Natural killer cell (primary cell): ENCODE results near the gene INAVA. TPM values are rescaled to one million over a fixed set of nuclear protein-coding genes. Genes with fewer than 3 reads are reported as not detected.

Experiments used
- ATAC-seq, 3 donors: fragments of 150-1000 bp in 2 of 3; fragments of 200-7000 bp in 1 of 3; cut with Tn5 transposase; 1 replicate in 1 of 3; 2 replicates in 2 of 3; pipeline ENCODE4 v1.10.0; 2021; ENCODE audit warnings: mild to moderate bottlenecking in 2 of 3, moderate library complexity in 2 of 3
- DNase-seq, 2 donors: peaks; one replicate each; pipeline versions ENCODE4 v3.0.0 to v3.0.0-alpha.2; 2013 to 2021; ENCODE audit warnings: mixed read lengths in 1 of 2
- H3K27ac ChIP-seq: one replicate; pipeline ENCODE4 v1.5.1; 2013; ENCODE audit warnings: mild to moderate bottlenecking, low read length
- H3K27me3 ChIP-seq: one replicate; pipeline ENCODE4 v1.6.1; 2013; ENCODE audit warnings: low read length; ENCODE audit not compliant: control insufficient read depth, insufficient read depth
- H3K36me3 ChIP-seq: one replicate; pipeline ENCODE4 v1.6.1; 2013; ENCODE audit warnings: low read length; ENCODE audit not compliant: control insufficient read depth, insufficient read depth
- H3K4me1 ChIP-seq: one replicate; pipeline ENCODE4 v1.6.1; 2013; ENCODE audit warnings: low read length; ENCODE audit not compliant: control insufficient read depth, insufficient read depth
- H3K4me3 ChIP-seq: one replicate; pipeline ENCODE4 v1.5.1; 2013; ENCODE audit warnings: low read length
- H3K9me3 ChIP-seq: one replicate; pipeline ENCODE4 v1.6.1; 2013; ENCODE audit warnings: low read length; ENCODE audit not compliant: control insufficient read depth, insufficient read depth
- H3K27ac Mint-ChIP-seq, 2 donors: one replicate each; pipeline ENCODE4 v1.8.0; 2022; ENCODE audit warnings: mild to moderate bottlenecking in 2 of 2, mixed read lengths in 2 of 2, moderate library complexity in 1 of 2
- H3K27me3 Mint-ChIP-seq, 2 donors: one replicate each; pipeline ENCODE4 v1.8.0; 2022; ENCODE audit warnings: low read depth in 2 of 2, mixed read lengths in 2 of 2
- H3K36me3 Mint-ChIP-seq: one replicate; pipeline ENCODE4 v1.8.0; 2022; ENCODE audit warnings: mixed read lengths
- H3K4me1 Mint-ChIP-seq, 2 donors: one replicate each; pipeline ENCODE4 v1.8.0; 2022; ENCODE audit warnings: mixed read lengths in 2 of 2
- H3K4me3 Mint-ChIP-seq: one replicate; pipeline ENCODE4 v1.8.0; 2022; ENCODE audit warnings: mild to moderate bottlenecking, moderate library complexity, mixed read lengths
- H3K9me3 Mint-ChIP-seq, 2 donors: one replicate each; pipeline ENCODE4 v1.8.0; 2022; ENCODE audit warnings: mixed read lengths in 2 of 2
- CTCF ChIP-seq: fragments of 200-600 bp; IDR thresholded peaks from one replicate; pipeline ENCODE4 v1.8.0; 2022; ENCODE audit warnings: antibody characterized with exemption
- WGBS: methylation state at CpG from one replicate; pipeline ENCODE4 v1.1.7; 2013; ENCODE audit warnings: missing lambda C conversion rate; ENCODE audit not compliant: insufficient coverage; 5-methylcytosine and 5-hydroxymethylcytosine counted together
- intact Hi-C: fragments of 100-400 bp; cut with micrococcal nuclease; formaldehyde crosslinking; loops from one replicate; pipeline ENCODE4 v1.14.2; 2022
- total RNA-seq, 4 donors: library from RNA; stranded (reverse); fragments of 120-200 nt in 1 of 4; gene quantifications; one replicate each; pipeline versions ENCODE4 v1.2.3 to v1.2.4, GENCODE V29; 2013 to 2022

INAVA gene
- total RNA-seq, 3 donors from 2014 or later (not counting 1 experiment from before 2014, with no cell fraction given) = 0.13 to 0.18 TPM; not detected in 1

- ATAC-seq (no peak), DNase-seq (no peak)
- Histone ChIP-seq H3K4me3 (no peak overlapping the region), H3K36me3 (no peaks in the 10 kb centered on the region), H3K9me3 (no peaks in the 10 kb centered on the region), H3K27ac (no peak overlapping the region), H3K27me3 (no peaks in the 10 kb centered on the region), H3K4me1 (no peaks in the 10 kb centered on the region)
- intact Hi-C loops = no loop called here
- H3K36me3 Mint-ChIP-seq = no peaks in the 10 kb centered on the region
- TF ChIP-seq CTCF = no peak
- H3K4me3 Mint-ChIP-seq = no peak overlapping the region
- WGBS = 83% methylated on average over 9 of the region's 9 CpGs
- no peaks in the 10 kb centered on the region for H3K9me3 Mint-ChIP-seq
- peaks cover 0 to 1% of the 10 kb centered on the region in 2 donors for H3K27me3 Mint-ChIP-seq
- no peak overlapping the region for H3K27ac Mint-ChIP-seq
- H3K4me1 Mint-ChIP-seq = peaks cover 0 to 5% of the 10 kb centered on the region in 2 donors
Observed at GRCh38 chr1:200921571-200922110, 26.9 kb downstream of the INAVA start.

GRCh38 chr1:200922406-200922805 lies 27.7 kb downstream of the INAVA start:
- H3K27ac Mint-ChIP-seq = no peak overlapping the region
- Histone ChIP-seq H3K9me3 (no peaks in the 10 kb centered on the region), H3K4me3 (no peak overlapping the region), H3K27me3 (no peaks in the 10 kb centered on the region), H3K4me1 (no peaks in the 10 kb centered on the region), H3K27ac (no peak overlapping the region), H3K36me3 (no peaks in the 10 kb centered on the region)
- H3K4me1 Mint-ChIP-seq = peaks cover 0 to 5% of the 10 kb centered on the region in 2 donors
- H3K27me3 Mint-ChIP-seq = no peaks in the 10 kb centered on the region
- no peak overlapping the region for H3K4me3 Mint-ChIP-seq
- intact Hi-C loops = no loop called here
- no peaks in the 10 kb centered on the region for H3K36me3 Mint-ChIP-seq
- no peak for ATAC-seq
- WGBS = 90% methylated on average over 2 of the region's 2 CpGs
- TF ChIP-seq CTCF = no peak
- DNase-seq = no peak
- no peaks in the 10 kb centered on the region for H3K9me3 Mint-ChIP-seq

DNA sequence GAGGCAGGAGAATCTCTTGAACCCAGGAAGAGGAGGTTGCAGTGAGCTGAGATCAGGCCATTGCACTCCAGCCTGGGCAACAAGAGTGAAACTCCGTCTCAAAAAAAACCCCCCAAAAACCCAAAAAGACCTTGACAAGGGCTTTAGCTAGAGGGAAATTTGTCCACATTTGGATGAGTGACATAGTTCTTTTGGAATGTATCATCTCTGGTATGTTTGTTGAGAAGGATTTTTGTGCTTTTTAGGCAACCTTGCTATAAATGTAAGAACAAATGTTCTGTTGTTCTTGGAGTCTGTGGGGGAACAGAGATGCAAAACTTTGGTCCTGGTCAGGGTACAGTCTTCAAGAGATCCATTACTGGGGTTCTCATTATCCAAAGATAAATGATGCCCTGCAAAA lies 28.9 kb downstream of the INAVA start:
- WGBS = no CpG with 5 or more reads among the region's 1 CpG
- intact Hi-C loops = no loop called here

More for the DNA sequence above, 28.9 kb downstream of the INAVA start:
- H3K36me3 Mint-ChIP-seq = no peaks in the 10 kb centered on the region
- H3K9me3 Mint-ChIP-seq = no peaks in the 10 kb centered on the region
- no peaks in the 10 kb centered on the region for H3K27me3 ChIP-seq
- no peak for TF ChIP-seq CTCF
- H3K27ac Mint-ChIP-seq = no peak overlapping the region
- H3K4me3 ChIP-seq = no peak overlapping the region
- H3K9me3 ChIP-seq = no peaks in the 10 kb centered on the region
- H3K27ac ChIP-seq = no peak overlapping the region
- DNase-seq (no peak), ATAC-seq (no peak)
- H3K27me3 Mint-ChIP-seq = no peaks in the 10 kb centered on the region
- no peak overlapping the region for H3K4me3 Mint-ChIP-seq
- no peaks in the 10 kb centered on the region for H3K4me1 ChIP-seq
- H3K36me3 ChIP-seq = no peaks in the 10 kb centered on the region
- peaks cover 0 to 5% of the 10 kb centered on the region in 2 donors for H3K4me1 Mint-ChIP-seq
